Transverse colon (tissue), 4 donors: ENCODE data around the gene MAP1LC3B.

Experiments
- CTCF ChIP-seq, 5 experiments: fragments of 200-600 bp in 3 of 5; fragments of 450-650 bp in 2 of 5; sonication (generic) in 3 of 5; IDR thresholded peaks; 1 replicate in 2 of 5; 2 replicates in 3 of 5; pipeline ENCODE4 v1.5.1; 2016 to 2017; ENCODE audit warnings: antibody characterized with exemption in 5 of 5, inconsistent platforms in 3 of 5, mild to moderate bottlenecking in 2 of 5, moderate library complexity in 1 of 5
- POLR2AphosphoS5 ChIP-seq, 3 donors: sonication (generic); formaldehyde crosslinking; IDR thresholded peaks; one replicate each; pipeline ENCODE4 v1.6.1; 2016; ENCODE audit warnings: antibody characterized with exemption in 3 of 3

DNA sequence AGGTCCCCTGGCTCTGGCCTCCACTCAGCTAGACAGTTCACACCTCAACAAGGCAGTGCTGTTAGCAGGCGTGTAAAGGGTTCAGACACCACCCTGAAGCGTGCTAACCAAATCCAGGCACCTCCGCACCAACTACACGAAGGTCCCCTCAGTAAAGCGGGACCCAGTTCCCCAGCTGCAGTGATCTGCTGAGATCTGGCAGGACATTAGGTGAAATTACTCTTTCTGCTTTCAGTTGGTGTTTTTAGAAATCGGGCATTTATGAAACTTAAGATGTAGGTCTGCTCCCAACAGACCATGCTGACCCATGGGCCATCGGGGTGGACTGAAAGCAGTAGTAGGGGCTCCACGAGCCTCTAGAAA, 35.7 kb upstream of the MAP1LC3B start:
- TF ChIP-seq POLR2AphosphoS5 (IDR thresholded peaks at IDR 0.05), result no peak
- no peak for TF ChIP-seq CTCF (IDR thresholded peaks at IDR 0.05)
